Liver (tissue), 3 donors: ENCODE results near the gene MAPKAP1.

Experiments used
- CTCF ChIP-seq: fragments of 150-350 bp; IDR thresholded peaks from 2 replicates; pipeline ENCODE4 v1.5.1; 2017; ENCODE audit warnings: improper control_type of control experiment, low read depth, low read length; ENCODE audit not compliant: missing input control
- HNF4G ChIP-seq: IDR thresholded peaks from 2 replicates; pipeline ENCODE4 v1.6.1; 2016; ENCODE audit warnings: antibody characterized with exemption
- JUND ChIP-seq, 2 donors: IDR thresholded peaks; 2 replicates each; pipeline ENCODE4 v1.6.1; 2016; ENCODE audit warnings: antibody characterized with exemption in 2 of 2
- TAF1 ChIP-seq: conservative IDR thresholded peaks from 2 replicates; pipeline ENCODE4 v1.6.1; 2016; ENCODE audit warnings: antibody characterized with exemption, mild to moderate bottlenecking
- YY1 ChIP-seq: IDR thresholded peaks from 2 replicates; pipeline ENCODE4 v1.6.1; 2016; ENCODE audit warnings: antibody characterized with exemption, mild to moderate bottlenecking
- TF ChIP-seq, protein P1 (sequence below): IDR thresholded peaks from 2 replicates; pipeline ENCODE4 v1.6.1; 2016; ENCODE audit warnings: antibody characterized with exemption, mild to moderate bottlenecking
- donor health status: healthy.
- donor health status: healthy.

DNA sequence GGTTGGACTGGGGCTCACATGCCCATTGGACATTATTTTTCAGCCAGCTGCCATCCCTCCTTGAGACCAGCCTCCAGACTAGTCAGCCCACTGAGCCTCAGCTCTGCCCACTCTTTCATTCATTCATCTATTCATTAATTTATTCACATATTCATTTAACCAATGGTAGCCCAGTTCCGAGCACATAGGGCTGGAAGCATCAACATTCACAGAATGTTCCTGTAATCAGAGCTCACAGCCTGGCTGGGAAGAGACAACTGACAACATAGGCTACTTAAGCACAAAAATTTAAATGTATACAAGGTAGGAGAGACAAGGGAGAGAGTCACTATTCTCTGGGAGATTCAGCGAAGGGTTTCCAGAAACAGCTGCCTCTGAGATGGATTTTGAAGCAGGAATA, 23.2 kb upstream of the MAPKAP1 start:
- TF ChIP-seq HNF4G (no peak), CTCF (no peak), YY1 (no peak), JUND (IDR thresholded peaks at IDR 0.05) (no peak), TAF1 (no peak)
- TF ChIP-seq, protein P1, sequence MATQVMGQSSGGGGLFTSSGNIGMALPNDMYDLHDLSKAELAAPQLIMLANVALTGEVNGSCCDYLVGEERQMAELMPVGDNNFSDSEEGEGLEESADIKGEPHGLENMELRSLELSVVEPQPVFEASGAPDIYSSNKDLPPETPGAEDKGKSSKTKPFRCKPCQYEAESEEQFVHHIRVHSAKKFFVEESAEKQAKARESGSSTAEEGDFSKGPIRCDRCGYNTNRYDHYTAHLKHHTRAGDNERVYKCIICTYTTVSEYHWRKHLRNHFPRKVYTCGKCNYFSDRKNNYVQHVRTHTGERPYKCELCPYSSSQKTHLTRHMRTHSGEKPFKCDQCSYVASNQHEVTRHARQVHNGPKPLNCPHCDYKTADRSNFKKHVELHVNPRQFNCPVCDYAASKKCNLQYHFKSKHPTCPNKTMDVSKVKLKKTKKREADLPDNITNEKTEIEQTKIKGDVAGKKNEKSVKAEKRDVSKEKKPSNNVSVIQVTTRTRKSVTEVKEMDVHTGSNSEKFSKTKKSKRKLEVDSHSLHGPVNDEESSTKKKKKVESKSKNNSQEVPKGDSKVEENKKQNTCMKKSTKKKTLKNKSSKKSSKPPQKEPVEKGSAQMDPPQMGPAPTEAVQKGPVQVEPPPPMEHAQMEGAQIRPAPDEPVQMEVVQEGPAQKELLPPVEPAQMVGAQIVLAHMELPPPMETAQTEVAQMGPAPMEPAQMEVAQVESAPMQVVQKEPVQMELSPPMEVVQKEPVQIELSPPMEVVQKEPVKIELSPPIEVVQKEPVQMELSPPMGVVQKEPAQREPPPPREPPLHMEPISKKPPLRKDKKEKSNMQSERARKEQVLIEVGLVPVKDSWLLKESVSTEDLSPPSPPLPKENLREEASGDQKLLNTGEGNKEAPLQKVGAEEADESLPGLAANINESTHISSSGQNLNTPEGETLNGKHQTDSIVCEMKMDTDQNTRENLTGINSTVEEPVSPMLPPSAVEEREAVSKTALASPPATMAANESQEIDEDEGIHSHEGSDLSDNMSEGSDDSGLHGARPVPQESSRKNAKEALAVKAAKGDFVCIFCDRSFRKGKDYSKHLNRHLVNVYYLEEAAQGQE = no peak
